Activated naive CD4-positive, alpha-beta T cell treated with anti-CD3 and anti-CD28 coated beads, Interleukin-2, amount 10 ng/mL, durations not matched to agents 7 days and 5 days (primary cell): Measurements from ENCODE around the gene TSPAN14.

Experiments used
- CTCF ChIA-PET: fragments of 350-600 bp; sonication (Branson Sonifier 250); formaldehyde crosslinking; loops from one replicate; lab custom pipeline; 2021; ENCODE audit warnings: antibody characterized with exemption; lab: Charles Lee
- DNase-seq: peaks from one replicate; pipeline ENCODE4 v3.0.0-alpha.2; 2020
- H3K27ac Mint-ChIP-seq: one replicate; pipeline ENCODE4 v1.8.0; 2021; ENCODE audit warnings: mild to moderate bottlenecking, moderate library complexity, mixed read lengths
- H3K27me3 Mint-ChIP-seq: one replicate; pipeline ENCODE4 v1.8.0; 2021; ENCODE audit warnings: mild to moderate bottlenecking, mixed read lengths
- H3K36me3 Mint-ChIP-seq: one replicate; pipeline ENCODE4 v1.8.0; 2021; ENCODE audit warnings: mixed read lengths
- H3K4me1 Mint-ChIP-seq: one replicate; pipeline ENCODE4 v1.8.0; 2021; ENCODE audit warnings: mixed read lengths
- H3K4me3 Mint-ChIP-seq: one replicate; pipeline ENCODE4 v1.8.0; 2021; ENCODE audit warnings: mild to moderate bottlenecking, moderate library complexity, mixed read lengths
- H3K9me3 Mint-ChIP-seq: one replicate; pipeline ENCODE4 v1.8.0; 2021; ENCODE audit warnings: mixed read lengths

Gene TSPAN14

GRCh38 chr10:80518807-80519360, 64.8 kb downstream of the TSPAN14 start:
- CTCF ChIA-PET, result interaction anchor here (2.2 kb wide), 1 partner anchor 74 kb away, joined by 7 read pairs; no protein-coding TSS in a partner anchor
- Mint-ChIP-seq H3K27me3 (no peaks in the 10 kb centered on the region), H3K9me3 (no peaks in the 10 kb centered on the region), H3K4me1 (peaks cover 43% of the 10 kb centered on the region), H3K36me3 (peaks cover 63% of the 10 kb centered on the region), H3K4me3 (no peak overlapping the region), H3K27ac (peak overlapping the region; percentile 68)
- DNase-seq, result no peak

GRCh38 chr10:80519936-80520650, 66.0 kb downstream of the TSPAN14 start:
- H3K27ac Mint-ChIP-seq, result peak overlapping the region; percentile 69
- peaks cover 55% of the 10 kb centered on the region for H3K4me1 Mint-ChIP-seq
- H3K36me3 Mint-ChIP-seq, result peaks cover 60% of the 10 kb centered on the region
- H3K27me3 Mint-ChIP-seq, result no peaks in the 10 kb centered on the region
- H3K4me3 Mint-ChIP-seq, result no peak overlapping the region
- CTCF ChIA-PET, result interaction anchor here (0.8 to 2.2 kb wide), 4 partner anchors 9 to 76 kb away, joined by 3 to 7 read pairs (median 4); no protein-coding TSS in a partner anchor
- DNase-seq, result no peak
- H3K9me3 Mint-ChIP-seq, result no peaks in the 10 kb centered on the region

- no peak for DNase-seq
- Mint-ChIP-seq H3K27ac (peak overlapping the region; percentile 69), H3K4me3 (no peak overlapping the region), H3K36me3 (peaks cover 60% of the 10 kb centered on the region), H3K9me3 (no peaks in the 10 kb centered on the region), H3K4me1 (peaks cover 63% of the 10 kb centered on the region), H3K27me3 (no peaks in the 10 kb centered on the region)
- CTCF ChIA-PET, result interaction anchor here (0.8 to 2.2 kb wide), 3 partner anchors 10 to 76 kb away, joined by 4 to 7 read pairs (median 4); no protein-coding TSS in a partner anchor
Measured at GRCh38 chr10:80520661-80521470, 66.8 kb downstream of the TSPAN14 start.

GRCh38 chr10:80522756-80523363, 68.8 kb downstream of the TSPAN14 start:
- Mint-ChIP-seq H3K27ac (peak overlapping the region; percentile 82), H3K36me3 (peaks cover 56% of the 10 kb centered on the region), H3K4me3 (no peak overlapping the region), H3K27me3 (no peaks in the 10 kb centered on the region), H3K4me1 (peaks cover 75% of the 10 kb centered on the region), H3K9me3 (no peaks in the 10 kb centered on the region)
- CTCF ChIA-PET, result no interaction called here
- DNase-seq, result no peak

GRCh38 chr10:80523773-80524172, 69.7 kb downstream of the TSPAN14 start:
- Mint-ChIP-seq H3K27me3 (no peaks in the 10 kb centered on the region), H3K36me3 (peaks cover 55% of the 10 kb centered on the region), H3K27ac (peak overlapping the region; percentile 84), H3K4me1 (peaks cover 82% of the 10 kb centered on the region), H3K4me3 (peak overlapping the region; percentile 24), H3K9me3 (no peaks in the 10 kb centered on the region)
- DNase-seq, result no peak
- CTCF ChIA-PET, result no interaction called here

GRCh38 chr10:80524190-80524909, 70.2 kb downstream of the TSPAN14 start:
- CTCF ChIA-PET, result interaction anchor here (0.9 kb wide), 1 partner anchor 19 kb away, joined by 5 read pairs; no protein-coding TSS in a partner anchor
- peaks cover 53% of the 10 kb centered on the region for H3K36me3 Mint-ChIP-seq
- no peak overlapping the region for H3K4me3 Mint-ChIP-seq
- no peak for DNase-seq
- H3K27ac Mint-ChIP-seq, result peak overlapping the region; percentile 84
- no peaks in the 10 kb centered on the region for H3K9me3 Mint-ChIP-seq
- no peaks in the 10 kb centered on the region for H3K27me3 Mint-ChIP-seq
- H3K4me1 Mint-ChIP-seq, result peaks cover 84% of the 10 kb centered on the region

GRCh38 chr10:80526218-80526617, 72.1 kb downstream of the TSPAN14 start:
- H3K9me3 Mint-ChIP-seq, result no peaks in the 10 kb centered on the region
- H3K27ac Mint-ChIP-seq, result peak overlapping the region; percentile 84
- H3K27me3 Mint-ChIP-seq, result no peaks in the 10 kb centered on the region
- peaks cover 89% of the 10 kb centered on the region for H3K4me1 Mint-ChIP-seq
- CTCF ChIA-PET, result interaction anchor here (1.0 to 2.3 kb wide), 3 partner anchors 16 to 82 kb away, joined by 3 to 10 read pairs (median 6); no protein-coding TSS in a partner anchor
- peak; percentile 43 for DNase-seq
- H3K36me3 Mint-ChIP-seq, result peaks cover 41% of the 10 kb centered on the region
- H3K4me3 Mint-ChIP-seq, result peak overlapping the region; percentile 16

GRCh38 chr10:80526742-80527141, 72.6 kb downstream of the TSPAN14 start:
- Mint-ChIP-seq H3K27me3 (no peaks in the 10 kb centered on the region), H3K4me1 (peaks cover 92% of the 10 kb centered on the region), H3K27ac (peak overlapping the region; percentile 84), H3K4me3 (peak overlapping the region; percentile 16), H3K9me3 (no peaks in the 10 kb centered on the region), H3K36me3 (peaks cover 43% of the 10 kb centered on the region)
- CTCF ChIA-PET, result interaction anchor here (0.9 to 2.3 kb wide), 3 partner anchors 16 to 82 kb away, joined by 6 to 10 read pairs (median 6); no protein-coding TSS in a partner anchor
- DNase-seq, result no peak

GRCh38 chr10:80528185-80528700, 74.1 kb downstream of the TSPAN14 start:
- Mint-ChIP-seq H3K9me3 (no peaks in the 10 kb centered on the region), H3K27me3 (no peaks in the 10 kb centered on the region), H3K4me1 (peaks cover 96% of the 10 kb centered on the region), H3K27ac (peak overlapping the region; percentile 95), H3K4me3 (no peak overlapping the region), H3K36me3 (peaks cover 53% of the 10 kb centered on the region)
- DNase-seq, result no peak
- CTCF ChIA-PET, result interaction anchor here (1.1 to 2.5 kb wide), 3 partner anchors 18 to 84 kb away, joined by 4 to 10 read pairs (median 10); no protein-coding TSS in a partner anchor

- Mint-ChIP-seq H3K4me1 (peaks cover 91% of the 10 kb centered on the region), H3K36me3 (peaks cover 51% of the 10 kb centered on the region), H3K27me3 (no peaks in the 10 kb centered on the region), H3K9me3 (no peaks in the 10 kb centered on the region), H3K4me3 (peak overlapping the region; percentile 42), H3K27ac (peak overlapping the region; percentile 95)
- CTCF ChIA-PET, result interaction anchor here (1.1 to 2.5 kb wide), 2 partner anchors 23 to 84 kb away, joined by 4 to 10 read pairs; no protein-coding TSS in a partner anchor
- DNase-seq, result no peak
Measured at GRCh38 chr10:80528901-80529300, 74.8 kb downstream of the TSPAN14 start.

GRCh38 chr10:80529604-80530003, 75.5 kb downstream of the TSPAN14 start:
- Mint-ChIP-seq H3K36me3 (peaks cover 45% of the 10 kb centered on the region), H3K4me3 (peak overlapping the region; percentile 42), H3K9me3 (no peaks in the 10 kb centered on the region), H3K27ac (peak overlapping the region; percentile 95), H3K4me1 (peaks cover 84% of the 10 kb centered on the region), H3K27me3 (no peaks in the 10 kb centered on the region)
- peak; percentile 81 for DNase-seq
- CTCF ChIA-PET, result interaction anchor here (1.5 to 3.1 kb wide), 4 partner anchors 16 to 85 kb away, joined by 3 to 15 read pairs (median 12); no protein-coding TSS in a partner anchor

GRCh38 chr10:80530251-80530650, 76.1 kb downstream of the TSPAN14 start:
- DNase-seq, result peak; percentile 70
- Mint-ChIP-seq H3K27me3 (no peaks in the 10 kb centered on the region), H3K9me3 (no peaks in the 10 kb centered on the region), H3K27ac (peak overlapping the region; percentile 95), H3K36me3 (peaks cover 45% of the 10 kb centered on the region), H3K4me3 (peak overlapping the region; percentile 42), H3K4me1 (peaks cover 77% of the 10 kb centered on the region)
- CTCF ChIA-PET, result interaction anchor here (0.9 to 3.1 kb wide), 7 partner anchors 17 to 147 kb away, joined by 3 to 15 read pairs (median 3); no protein-coding TSS in a partner anchor
